ENCODE results near the gene CCDC92B. TPM values are rescaled to one million over a fixed set of nuclear protein-coding genes. Genes with fewer than 3 reads are reported as not detected.

CCDC92B gene
- total RNA-seq, 2 experiments from 2014 or later: 0.08 to 0.09 TPM

Small RNAs within 50 kb of the gene (microRNA-seq; reads per million reads assigned to microRNA genes)
- gene MIR1253 (not detected), gene MIR6776 (not detected)

Other genes with a start within 250 kb of the CCDC92B start
- 10 to 100 TPM; 32.2 to 36.6 TPM for gene METTL16, start 237.8 kb downstream of the CCDC92B start, total RNA-seq
- 100 to 1,000 TPM; 151 to 171 TPM for gene PAFAH1B1, start 156.0 kb downstream of the CCDC92B start, total RNA-seq
- 10 to 100 TPM; 46.2 to 48.7 TPM for gene CLUH, start 37.9 kb downstream of the CCDC92B start, total RNA-seq
- gene RAP1GAP2, start 46.8 kb upstream of the CCDC92B start, total RNA-seq: 1 to 10 TPM; 4.0 to 4.8 TPM